Nephron (organoid): ENCODE measurements around the gene ITGB6.

Experiments
- H3K27ac Mint-ChIP-seq, 3 experiments: 2 replicates each; pipeline ENCODE4 v1.8.0; 2020; ENCODE audit warnings: mixed read lengths in 3 of 3, mild to moderate bottlenecking in 2 of 3, moderate library complexity in 1 of 3
- H3K27me3 Mint-ChIP-seq: 2 replicates; pipeline ENCODE4 v1.8.0; 2021; ENCODE audit warnings: low read depth, mild to moderate bottlenecking, moderate library complexity, mixed read lengths
- H3K36me3 Mint-ChIP-seq: 2 replicates; pipeline ENCODE4 v1.8.0; 2020; ENCODE audit warnings: low read depth, mixed read lengths
- H3K4me1 Mint-ChIP-seq: 2 replicates; pipeline ENCODE4 v1.8.0; 2020; ENCODE audit warnings: mixed read lengths
- H3K4me3 Mint-ChIP-seq, 3 experiments: 2 replicates each; pipeline ENCODE4 v1.8.0; 2020; ENCODE audit warnings: mild to moderate bottlenecking in 3 of 3, mixed read lengths in 3 of 3, moderate library complexity in 2 of 3
- H3K9me3 Mint-ChIP-seq: 2 replicates; pipeline ENCODE4 v1.8.0; 2020; ENCODE audit warnings: mixed read lengths
- TF ChIP-seq, protein P1 (sequence below), 3 experiments: fragments of 200-600 bp; sonication (generic); IDR thresholded peaks; one replicate each; pipeline ENCODE4 v1.5.0; 2021; ENCODE audit warnings: antibody characterized with exemption in 3 of 3; ENCODE audit not compliant: unreplicated experiment in 3 of 3

Gene ITGB6

DNA sequence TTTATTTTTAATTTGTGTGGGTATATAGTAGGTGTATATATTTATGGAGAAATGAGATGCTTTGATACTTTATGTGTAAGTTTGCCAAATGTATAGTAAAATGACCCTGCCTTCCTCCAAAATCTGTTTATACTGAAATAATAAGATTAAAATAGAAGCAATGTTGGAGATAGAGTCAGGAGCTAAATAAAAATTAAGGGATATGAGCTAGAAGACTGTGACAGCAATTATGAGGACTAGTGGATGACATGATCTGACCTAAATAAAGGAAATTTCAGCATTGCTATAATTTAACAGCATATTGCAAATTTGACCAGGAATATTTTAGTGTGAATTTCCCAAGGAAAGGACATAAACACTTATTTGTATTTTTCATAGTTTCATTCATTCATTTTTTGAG lies 60.7 kb downstream of the ITGB6 start:
- TF ChIP-seq, protein P1, sequence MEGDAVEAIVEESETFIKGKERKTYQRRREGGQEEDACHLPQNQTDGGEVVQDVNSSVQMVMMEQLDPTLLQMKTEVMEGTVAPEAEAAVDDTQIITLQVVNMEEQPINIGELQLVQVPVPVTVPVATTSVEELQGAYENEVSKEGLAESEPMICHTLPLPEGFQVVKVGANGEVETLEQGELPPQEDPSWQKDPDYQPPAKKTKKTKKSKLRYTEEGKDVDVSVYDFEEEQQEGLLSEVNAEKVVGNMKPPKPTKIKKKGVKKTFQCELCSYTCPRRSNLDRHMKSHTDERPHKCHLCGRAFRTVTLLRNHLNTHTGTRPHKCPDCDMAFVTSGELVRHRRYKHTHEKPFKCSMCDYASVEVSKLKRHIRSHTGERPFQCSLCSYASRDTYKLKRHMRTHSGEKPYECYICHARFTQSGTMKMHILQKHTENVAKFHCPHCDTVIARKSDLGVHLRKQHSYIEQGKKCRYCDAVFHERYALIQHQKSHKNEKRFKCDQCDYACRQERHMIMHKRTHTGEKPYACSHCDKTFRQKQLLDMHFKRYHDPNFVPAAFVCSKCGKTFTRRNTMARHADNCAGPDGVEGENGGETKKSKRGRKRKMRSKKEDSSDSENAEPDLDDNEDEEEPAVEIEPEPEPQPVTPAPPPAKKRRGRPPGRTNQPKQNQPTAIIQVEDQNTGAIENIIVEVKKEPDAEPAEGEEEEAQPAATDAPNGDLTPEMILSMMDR (IDR thresholded peaks at IDR 0.05; ENCODE audit: unreplicated experiment in 3 of 3), result no peak
- Mint-ChIP-seq H3K27me3 (no peaks in the 10 kb centered on the region), H3K4me3 (no peak overlapping the region), H3K4me1 (peaks cover 28% of the 10 kb centered on the region), H3K36me3 (no peaks in the 10 kb centered on the region), H3K27ac (peak overlapping the region in 1 of 3 experiments; percentile 37), H3K9me3 (no peaks in the 10 kb centered on the region)

DNA sequence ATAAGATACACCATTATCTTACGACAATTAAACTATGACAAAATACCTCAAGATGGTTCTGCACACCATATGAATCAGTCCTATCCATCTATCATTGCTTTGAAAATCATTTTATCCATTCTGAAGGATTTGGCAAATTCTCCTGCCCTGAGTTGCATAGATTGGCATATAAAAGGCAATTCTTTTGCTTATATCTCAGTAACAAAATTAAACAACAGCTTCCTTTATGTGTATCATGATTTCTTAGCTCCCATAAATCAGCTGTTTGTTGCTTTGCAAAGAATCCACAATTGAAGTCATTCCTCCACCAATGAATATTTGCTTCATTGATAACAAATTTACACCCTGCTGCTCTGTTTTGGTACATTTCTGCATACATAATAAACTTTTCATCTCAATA lies 61.7 kb downstream of the ITGB6 start:
- no peak overlapping the region for H3K27ac Mint-ChIP-seq
- H3K27me3 Mint-ChIP-seq, result no peaks in the 10 kb centered on the region
- TF ChIP-seq, protein P1 (IDR thresholded peaks at IDR 0.05; ENCODE audit: unreplicated experiment in 3 of 3), result no peak
- H3K4me1 Mint-ChIP-seq, result peaks cover 28% of the 10 kb centered on the region
- no peaks in the 10 kb centered on the region for H3K9me3 Mint-ChIP-seq
- no peak overlapping the region for H3K4me3 Mint-ChIP-seq
- no peaks in the 10 kb centered on the region for H3K36me3 Mint-ChIP-seq

DNA sequence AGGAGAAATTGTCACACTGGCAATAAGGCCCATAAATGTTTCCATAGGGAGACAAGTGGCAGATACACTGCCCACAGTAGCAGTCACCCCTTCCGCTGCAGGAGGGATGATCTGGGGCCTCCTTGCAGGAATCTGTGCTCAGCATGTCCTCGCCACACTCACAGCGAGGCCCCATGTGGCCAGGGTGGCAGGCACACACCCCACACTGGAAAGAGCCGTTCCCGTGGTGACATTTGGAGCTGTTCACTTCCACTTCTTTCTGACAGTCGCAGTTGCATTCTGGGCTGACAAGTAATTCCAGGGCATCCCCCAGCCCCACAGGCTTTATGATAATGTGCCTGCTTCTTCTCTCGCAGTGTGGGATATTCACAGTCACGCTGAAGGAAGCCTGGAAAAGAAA lies 62.6 kb downstream of the ITGB6 start:
- Mint-ChIP-seq H3K36me3 (no peaks in the 10 kb centered on the region), H3K4me1 (peaks cover 28% of the 10 kb centered on the region), H3K4me3 (no peak overlapping the region), H3K27me3 (no peaks in the 10 kb centered on the region), H3K27ac (no peak overlapping the region), H3K9me3 (no peaks in the 10 kb centered on the region)
- TF ChIP-seq, protein P1 (IDR thresholded peaks at IDR 0.05; ENCODE audit: unreplicated experiment in 3 of 3), result no peak

DNA sequence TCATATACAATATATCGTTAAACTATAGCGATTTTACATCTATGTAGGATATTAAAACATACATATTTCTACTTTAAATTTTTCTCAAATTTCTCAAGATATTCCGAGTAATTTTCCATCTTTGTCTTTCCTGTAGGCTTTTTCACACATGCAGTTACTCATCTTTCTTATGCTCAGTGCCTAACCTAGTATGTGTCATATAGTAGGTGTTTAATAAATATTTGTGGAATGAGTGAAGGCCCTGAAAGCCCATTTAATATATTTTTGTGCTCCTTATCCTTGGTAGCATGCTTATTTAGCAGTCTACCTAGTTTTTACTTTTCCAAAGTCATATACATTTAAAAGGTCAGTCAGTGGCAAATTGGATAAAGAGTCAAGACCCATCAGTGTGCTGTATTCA lies 67.3 kb downstream of the ITGB6 start:
- Mint-ChIP-seq H3K4me3 (no peak overlapping the region), H3K27me3 (no peaks in the 10 kb centered on the region), H3K4me1 (no peaks in the 10 kb centered on the region), H3K36me3 (no peaks in the 10 kb centered on the region), H3K9me3 (no peaks in the 10 kb centered on the region), H3K27ac (no peak overlapping the region)
- TF ChIP-seq, protein P1 (IDR thresholded peaks at IDR 0.05; ENCODE audit: unreplicated experiment in 3 of 3), result no peak

DNA sequence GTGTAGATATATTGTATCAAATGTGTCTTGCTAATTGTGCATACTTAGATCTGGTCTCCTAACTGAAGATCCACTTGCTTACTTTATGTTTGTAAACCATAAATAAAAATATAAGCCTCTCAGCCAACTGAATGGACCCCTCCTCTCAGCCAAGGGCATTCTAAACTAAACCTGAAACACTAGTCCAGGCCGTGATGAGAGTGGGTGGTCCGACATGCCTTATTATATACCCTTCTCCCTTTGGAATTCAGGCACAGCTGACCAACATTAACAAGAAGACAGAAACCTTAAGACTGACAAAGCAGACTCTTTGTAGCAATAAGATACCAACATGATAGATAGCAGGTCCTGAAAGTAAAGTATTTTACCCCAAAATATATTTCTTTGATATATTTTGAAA lies 73.3 kb downstream of the ITGB6 start:
- no peaks in the 10 kb centered on the region for H3K9me3 Mint-ChIP-seq
- no peaks in the 10 kb centered on the region for H3K27me3 Mint-ChIP-seq
- TF ChIP-seq, protein P1 (IDR thresholded peaks at IDR 0.05; ENCODE audit: unreplicated experiment in 3 of 3), result no peak
- H3K4me1 Mint-ChIP-seq, result no peaks in the 10 kb centered on the region
- no peak overlapping the region for H3K4me3 Mint-ChIP-seq
- no peak overlapping the region for H3K27ac Mint-ChIP-seq
- no peaks in the 10 kb centered on the region for H3K36me3 Mint-ChIP-seq

- H3K9me3 Mint-ChIP-seq, result no peaks in the 10 kb centered on the region
- H3K4me1 Mint-ChIP-seq, result no peaks in the 10 kb centered on the region
- H3K4me3 Mint-ChIP-seq, result no peak overlapping the region
- H3K27me3 Mint-ChIP-seq, result no peaks in the 10 kb centered on the region
- no peak overlapping the region for H3K27ac Mint-ChIP-seq
- no peaks in the 10 kb centered on the region for H3K36me3 Mint-ChIP-seq
- TF ChIP-seq, protein P1 (IDR thresholded peaks at IDR 0.05; ENCODE audit: unreplicated experiment in 3 of 3), result no peak
These were observed 73.8 kb downstream of the ITGB6 start for GRCh38 chr2:160126315-160126714.
